ENCODE measurements around the gene KRT86.
"Not testable (repeated sequence)": the region's sequence is repeated elsewhere in the genome, so short reads cannot be mapped to it uniquely, and the experiment has no call there.

KRT86 gene

GRCh38 chr12:52300796-52301691, 26.6 kb downstream of the KRT86 start:
- POLR2A ChIA-PET = no interaction called here
- TF ChIP-seq BCL11A (tag by site-specific recombination; IDR thresholded peaks at IDR 0.05; ENCODE audit: low read depth) (no peak), EGR2 (tag by site-specific recombination; IDR thresholded peaks at IDR 0.05; ENCODE audit: low read depth) (peak; percentile 84), SALL2 (tag by site-specific recombination; IDR thresholded peaks at IDR 0.05; ENCODE audit: borderline replicate concordance) (0 out of 2 replicates have a peak, but pooled peaks have one; percentile 44), SETDB1 (IDR thresholded peaks at IDR 0.05; ENCODE audit: insufficient read length, low read length) (no peak), ZNF140 (tag by site-specific recombination; IDR thresholded peaks at IDR 0.05) (no peak), ZNF175 (tag by site-specific recombination; IDR thresholded peaks at IDR 0.05) (no peak), ZFHX2 (tag by site-specific recombination; conservative IDR thresholded peaks at IDR 0.05) (peak; percentile 59), ZNF398 (tag by site-specific recombination; IDR thresholded peaks at IDR 0.05) (no peak), REST (tag by site-specific recombination; IDR thresholded peaks at IDR 0.05) (peak; percentile 94), ZNF248 (tag by site-specific recombination; IDR thresholded peaks at IDR 0.05) (no peak), ZBTB20 (tag by site-specific recombination; IDR thresholded peaks at IDR 0.05) (no peak)
- CTCF ChIA-PET = no interaction called here

GRCh38 chr12:52301721-52302120, 27.3 kb downstream of the KRT86 start:
- H3K4me1 ChIP-seq (ENCODE audit: control insufficient read depth, insufficient read depth, low read length); H3K36me3 ChIP-seq (ENCODE audit: control insufficient read depth in 2 of 2, insufficient read depth in 1 of 2, low read length in 2 of 2); CTCF ChIA-PET; H3K4me3 ChIP-seq (ENCODE audit: low read depth, low read length); POLR2A ChIA-PET; H3K27ac ChIP-seq (ENCODE audit: extremely low read depth, low read depth, low read length); H3K9me3 ChIP-seq (ENCODE audit: control insufficient read depth, insufficient read depth, low read depth, low read length): not testable (repeated sequence)

More at GRCh38 chr12:52300796-52301691, 26.6 kb downstream of the KRT86 start:
- Histone ChIP-seq H3K27ac (ENCODE audit: extremely low read depth, low read depth, low read length) (no peak overlapping the region), H3K4me1 (ENCODE audit: control insufficient read depth, insufficient read depth, low read length) (no peaks in the 10 kb centered on the region), H3K36me3 (ENCODE audit: control insufficient read depth in 2 of 2, insufficient read depth in 1 of 2, low read length in 2 of 2) (no peaks in the 10 kb centered on the region), H3K4me3 (ENCODE audit: low read depth, low read length) (no peak overlapping the region), H3K9me3 (ENCODE audit: control insufficient read depth, insufficient read depth, low read depth, low read length) (no peaks in the 10 kb centered on the region)

- CTCF ChIA-PET; H3K4me3 ChIP-seq (ENCODE audit: low read depth, low read length); H3K27ac ChIP-seq (ENCODE audit: extremely low read depth, low read depth, low read length); H3K9me3 ChIP-seq (ENCODE audit: control insufficient read depth, insufficient read depth, low read depth, low read length); H3K4me1 ChIP-seq (ENCODE audit: control insufficient read depth, insufficient read depth, low read length); H3K36me3 ChIP-seq (ENCODE audit: control insufficient read depth in 2 of 2, insufficient read depth in 1 of 2, low read length in 2 of 2); POLR2A ChIA-PET: not testable (repeated sequence)
These were observed 27.9 kb downstream of the KRT86 start for GRCh38 chr12:52302242-52302914.
